HFF-Myc (cell line): ENCODE measurements around the gene SSBP3.

Experiments used
- DNase-seq: peaks from one replicate; pipeline ENCODE4 v3.0.0-alpha.2; 2011; ENCODE audit warnings: low read depth; ENCODE audit errors: extremely low read depth
- H3K4me3 ChIP-seq: replicated peaks from 2 replicates; pipeline ENCODE4 v1.5.1; 2011; ENCODE audit warnings: low read depth, mild to moderate bottlenecking, control low read depth, low read length
- CTCF ChIP-seq: IDR thresholded peaks from 2 replicates; pipeline ENCODE4 v1.5.1; 2012; ENCODE audit warnings: mild to moderate bottlenecking, low read depth, low read length, control low read depth; ENCODE audit errors: missing control alignments

SSBP3 gene

GRCh38 chr1:54310439-54311328 is 95.5 kb downstream of the SSBP3 start:
- H3K4me3 ChIP-seq: no peak overlapping the region
- TF ChIP-seq CTCF: peak; percentile 65
- no peak for DNase-seq

- TF ChIP-seq CTCF: no peak
- H3K4me3 ChIP-seq: no peak overlapping the region
- DNase-seq: no peak
Measured at GRCh38 chr1:54309631-54310366, 96.4 kb downstream of the SSBP3 start.

GRCh38 chr1:54307305-54307704 is 98.9 kb downstream of the SSBP3 start:
- DNase-seq: no peak
- H3K4me3 ChIP-seq: no peak overlapping the region
- no peak for TF ChIP-seq CTCF

- DNase-seq: no peak
- H3K4me3 ChIP-seq: no peak overlapping the region
- no peak for TF ChIP-seq CTCF
Measured at GRCh38 chr1:54305906-54306514, 100.2 kb downstream of the SSBP3 start.

- DNase-seq: no peak
- no peak for TF ChIP-seq CTCF
- no peak overlapping the region for H3K4me3 ChIP-seq
Measured at GRCh38 chr1:54304518-54304917, 101.7 kb downstream of the SSBP3 start.

- TF ChIP-seq CTCF: no peak
- H3K4me3 ChIP-seq: no peak overlapping the region
- DNase-seq: no peak
Measured at GRCh38 chr1:54302951-54303843, 103.0 kb downstream of the SSBP3 start.
